DOHH2 (cell line): Measurements from ENCODE around the gene LAMA2.

Experiments
- CTCF ChIP-seq: fragments of 200-600 bp; sonication (generic); IDR thresholded peaks from one replicate; pipeline ENCODE4 v1.5.1; 2014; ENCODE audit warnings: antibody characterized with exemption, mild to moderate bottlenecking, low read depth, low read length; ENCODE audit not compliant: poor library complexity, severe bottlenecking
- EZH2phosphoT487 ChIP-seq: fragments of 200-600 bp; sonication (generic); IDR thresholded peaks from 2 replicates; pipeline ENCODE4 v1.6.1; 2017; ENCODE audit warnings: borderline replicate concordance, mild to moderate bottlenecking, antibody characterized with exemption, low read length, moderate library complexity, mixed read lengths

- TF ChIP-seq CTCF, result no peak
- TF ChIP-seq EZH2phosphoT487, result no peak
These were observed 429.9 kb downstream of the LAMA2 start for GRCh38 chr6:129312880-129313279.
